Measurements from ENCODE around the gene TRAF2.

DNA sequence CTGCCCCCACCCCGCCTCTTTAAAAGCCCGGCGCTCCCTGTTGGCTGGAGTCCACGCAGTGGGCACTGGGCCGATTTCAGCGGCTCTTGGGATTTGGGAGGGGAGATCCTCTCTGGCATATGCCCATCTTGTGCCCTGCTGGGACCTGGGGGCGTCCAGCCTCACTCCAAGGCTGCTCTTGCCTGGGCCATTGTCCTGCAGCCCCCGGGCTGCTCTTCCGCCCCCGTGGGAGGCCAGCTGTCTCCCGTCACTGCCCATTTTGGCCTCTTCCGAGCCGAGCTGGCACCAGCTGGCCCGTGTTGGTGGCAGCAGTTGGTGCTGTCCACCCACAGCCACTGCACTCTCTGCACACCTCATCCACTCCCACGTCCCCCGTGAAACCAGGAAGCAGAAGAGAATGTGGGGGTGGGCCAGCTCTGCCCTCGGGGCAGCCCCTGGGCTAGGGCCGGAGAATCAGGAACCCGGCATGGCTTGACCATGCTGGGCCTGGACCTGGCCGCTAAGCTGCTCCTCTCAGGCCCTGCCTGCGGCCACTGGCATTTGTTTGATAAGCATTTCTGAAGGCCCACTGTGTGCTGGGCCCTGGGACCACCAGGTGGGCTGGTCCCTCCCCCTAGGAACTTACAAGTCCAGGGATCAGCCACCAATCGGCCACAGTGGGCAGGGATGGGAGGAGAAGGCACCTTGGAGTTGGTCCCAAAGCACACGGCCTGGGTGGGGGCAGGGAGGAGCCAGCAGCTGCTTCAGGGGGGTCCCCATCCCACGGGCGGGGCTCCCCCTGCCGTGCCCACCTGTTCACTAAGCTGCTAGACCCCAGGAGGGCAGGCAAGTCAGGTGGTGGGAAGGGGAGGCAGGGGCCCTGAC, 60.9 kb downstream of the TRAF2 start:
- TF ChIP-seq, protein P1, sequence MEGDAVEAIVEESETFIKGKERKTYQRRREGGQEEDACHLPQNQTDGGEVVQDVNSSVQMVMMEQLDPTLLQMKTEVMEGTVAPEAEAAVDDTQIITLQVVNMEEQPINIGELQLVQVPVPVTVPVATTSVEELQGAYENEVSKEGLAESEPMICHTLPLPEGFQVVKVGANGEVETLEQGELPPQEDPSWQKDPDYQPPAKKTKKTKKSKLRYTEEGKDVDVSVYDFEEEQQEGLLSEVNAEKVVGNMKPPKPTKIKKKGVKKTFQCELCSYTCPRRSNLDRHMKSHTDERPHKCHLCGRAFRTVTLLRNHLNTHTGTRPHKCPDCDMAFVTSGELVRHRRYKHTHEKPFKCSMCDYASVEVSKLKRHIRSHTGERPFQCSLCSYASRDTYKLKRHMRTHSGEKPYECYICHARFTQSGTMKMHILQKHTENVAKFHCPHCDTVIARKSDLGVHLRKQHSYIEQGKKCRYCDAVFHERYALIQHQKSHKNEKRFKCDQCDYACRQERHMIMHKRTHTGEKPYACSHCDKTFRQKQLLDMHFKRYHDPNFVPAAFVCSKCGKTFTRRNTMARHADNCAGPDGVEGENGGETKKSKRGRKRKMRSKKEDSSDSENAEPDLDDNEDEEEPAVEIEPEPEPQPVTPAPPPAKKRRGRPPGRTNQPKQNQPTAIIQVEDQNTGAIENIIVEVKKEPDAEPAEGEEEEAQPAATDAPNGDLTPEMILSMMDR (IDR thresholded peaks at IDR 0.05) = no peak
- TF ChIP-seq POLR2A (IDR thresholded peaks at IDR 0.05) = no peak
